ENCODE measurements around the gene COMT. TPM values are rescaled to one million over a fixed set of nuclear protein-coding genes. Genes with fewer than 3 reads are reported as not detected.

Gene COMT
- total and polyA plus RNA-seq, 2 of the 4 experiments (the other 2 are of a cell fraction): 202 to 347 TPM

GRCh38 chr22:19915287-19915954, 26.2 kb upstream of the COMT start:
- WGBS, 2 experiments (ENCODE audit: extremely low coverage in 2 of 2, insufficient read length in 1 of 2): 87% methylated on average over 4 of the region's 13 CpGs; no CpG with 5 or more reads in 1 of the 2 experiments
- H2AK5ac ChIP-seq (ENCODE audit: low read depth, low read length): no peak overlapping the region
- no peak overlapping the region for H2BK5ac ChIP-seq (ENCODE audit: low read depth, low read length, poor library complexity, severe bottlenecking)
- peaks cover 51% of the 10 kb centered on the region for H3K36me3 ChIP-seq (ENCODE audit: control insufficient read depth, insufficient read depth, low read length)
- peaks cover 4% of the 10 kb centered on the region; the same call in 1 of the 2 replicates for H3K9me1 ChIP-seq (ENCODE audit: insufficient read depth, low read length)
- no peak overlapping the region for H3K27ac ChIP-seq (ENCODE audit: insufficient read depth, low read length)
- H3K23ac ChIP-seq (ENCODE audit: low read depth, low read length): no peak overlapping the region
- H4K20me1 ChIP-seq (ENCODE audit: insufficient read depth, low read length): no peaks in the 10 kb centered on the region
- no TSS peak for BruUV-seq (replicated peaks)
- no peak overlapping the region for H2BK20ac ChIP-seq (ENCODE audit: low read depth, low read length)
- H2AFZ ChIP-seq (replicated peaks; ENCODE audit: low read length, poor library complexity): no peak overlapping the region
- dilution Hi-C loops (cut with HindIII; ENCODE audit: low sequenced_read_pairs, unreplicated experiment) (no loop called here), intact Hi-C loops (cut with micrococcal nuclease) (no loop called here), in situ Hi-C loops (cut with MboI; ENCODE audit: low sequenced_read_pairs) (no loop called here)
- H2BK15ac ChIP-seq (ENCODE audit: low read depth, low read length): no peak overlapping the region
- H3K56ac ChIP-seq (ENCODE audit: extremely low read depth, insufficient read depth, low read length): no peak overlapping the region
- H3K79me1 ChIP-seq (ENCODE audit: low read depth in 1 of 2, low read length in 2 of 2): no peaks in the 10 kb centered on the region
- no peak overlapping the region for H4K91ac ChIP-seq (ENCODE audit: insufficient read depth, low read depth, low read length)
- ATAC-seq (ENCODE audit: low read depth) (no peak), DNase-seq (no peak)
- H4K8ac ChIP-seq (ENCODE audit: low read depth in 2 of 2, low read length in 2 of 2): no peak overlapping the region
- no peak overlapping the region for H3K18ac ChIP-seq (ENCODE audit: low read depth, low read length)
- no peaks in the 10 kb centered on the region for H3K4me1 ChIP-seq (ENCODE audit: control insufficient read depth, insufficient read depth, low read length)
- H3K9me3 ChIP-seq (ENCODE audit: control insufficient read depth, insufficient read depth, low read length): no peaks in the 10 kb centered on the region; the same call in 1 of the 2 replicates
- no peak overlapping the region for H3K4ac ChIP-seq (ENCODE audit: low read depth, low read length)
- CTCF ChIA-PET: no interaction called here
- no peak overlapping the region for H3K4me3 ChIP-seq (ENCODE audit: insufficient read depth, low read depth, low read length)
- H3K14ac ChIP-seq (replicated peaks; ENCODE audit: low read depth, low read length): no peak overlapping the region
- H3K9ac ChIP-seq (ENCODE audit: low read depth, low read length): no peak overlapping the region
- POLR2A ChIA-PET (ENCODE audit: unreplicated experiment): no interaction called here
- no peak overlapping the region for H4K5ac ChIP-seq (ENCODE audit: low read depth, low read length)
- no peaks in the 10 kb centered on the region for H3K27me3 ChIP-seq (ENCODE audit: control insufficient read depth, insufficient read depth, low read length)
- H2BK120ac ChIP-seq (ENCODE audit: low read depth, low read length): no peak overlapping the region
- no peak overlapping the region for H2AK9ac ChIP-seq (replicated peaks; ENCODE audit: low read depth, low read length, poor library complexity)
- H3K4me2 ChIP-seq (ENCODE audit: low read depth, low read length): no peak overlapping the region
- no peak for TF ChIP-seq RCOR1 (IDR thresholded peaks at IDR 0.05; ENCODE audit: insufficient replicate concordance, low read length)
- TF ChIP-seq NFE2L2 (IDR thresholded peaks at IDR 0.05; ENCODE audit: low read depth, low read length): no peak
- TF ChIP-seq RAD21 (IDR thresholded peaks at IDR 0.05; ENCODE audit: low read length): no peak
- TF ChIP-seq CHD1 (IDR thresholded peaks at IDR 0.05; ENCODE audit: low read depth, low read length): no peak
- no peak for TF ChIP-seq CEBPB (IDR thresholded peaks at IDR 0.05; ENCODE audit: low read depth, low read length)
- no peak for TF ChIP-seq MXI1 (IDR thresholded peaks at IDR 0.05; ENCODE audit: borderline replicate concordance, low read depth, low read length)
- TF ChIP-seq BHLHE40 (IDR thresholded peaks at IDR 0.05; ENCODE audit: low read depth, low read length): no peak
- no peak for TF ChIP-seq ELK1 (IDR thresholded peaks at IDR 0.05; ENCODE audit: borderline replicate concordance, low read depth, low read length)
- TF ChIP-seq, protein P1, sequence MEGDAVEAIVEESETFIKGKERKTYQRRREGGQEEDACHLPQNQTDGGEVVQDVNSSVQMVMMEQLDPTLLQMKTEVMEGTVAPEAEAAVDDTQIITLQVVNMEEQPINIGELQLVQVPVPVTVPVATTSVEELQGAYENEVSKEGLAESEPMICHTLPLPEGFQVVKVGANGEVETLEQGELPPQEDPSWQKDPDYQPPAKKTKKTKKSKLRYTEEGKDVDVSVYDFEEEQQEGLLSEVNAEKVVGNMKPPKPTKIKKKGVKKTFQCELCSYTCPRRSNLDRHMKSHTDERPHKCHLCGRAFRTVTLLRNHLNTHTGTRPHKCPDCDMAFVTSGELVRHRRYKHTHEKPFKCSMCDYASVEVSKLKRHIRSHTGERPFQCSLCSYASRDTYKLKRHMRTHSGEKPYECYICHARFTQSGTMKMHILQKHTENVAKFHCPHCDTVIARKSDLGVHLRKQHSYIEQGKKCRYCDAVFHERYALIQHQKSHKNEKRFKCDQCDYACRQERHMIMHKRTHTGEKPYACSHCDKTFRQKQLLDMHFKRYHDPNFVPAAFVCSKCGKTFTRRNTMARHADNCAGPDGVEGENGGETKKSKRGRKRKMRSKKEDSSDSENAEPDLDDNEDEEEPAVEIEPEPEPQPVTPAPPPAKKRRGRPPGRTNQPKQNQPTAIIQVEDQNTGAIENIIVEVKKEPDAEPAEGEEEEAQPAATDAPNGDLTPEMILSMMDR (conservative IDR thresholded peaks at IDR 0.05; ENCODE audit: low read depth, low read length): no peak
- TF ChIP-seq USF2 (IDR thresholded peaks at IDR 0.05; ENCODE audit: low read depth, low read length): no peak
